GM19239 (cell line): Measurements from ENCODE around the gene CDK4.

Experiments
- DNase-seq: peaks from one replicate; pipeline ENCODE4 v3.0.0; 2011; ENCODE audit warnings: low spot score; ENCODE audit not compliant: insufficient read length
- FAIRE-seq: peaks from 2 replicates; lab custom pipeline; 2011; peaks lifted over from hg19 to GRCh38; lab: Jason Lieb, UNC

The CDK4 gene

DNA sequence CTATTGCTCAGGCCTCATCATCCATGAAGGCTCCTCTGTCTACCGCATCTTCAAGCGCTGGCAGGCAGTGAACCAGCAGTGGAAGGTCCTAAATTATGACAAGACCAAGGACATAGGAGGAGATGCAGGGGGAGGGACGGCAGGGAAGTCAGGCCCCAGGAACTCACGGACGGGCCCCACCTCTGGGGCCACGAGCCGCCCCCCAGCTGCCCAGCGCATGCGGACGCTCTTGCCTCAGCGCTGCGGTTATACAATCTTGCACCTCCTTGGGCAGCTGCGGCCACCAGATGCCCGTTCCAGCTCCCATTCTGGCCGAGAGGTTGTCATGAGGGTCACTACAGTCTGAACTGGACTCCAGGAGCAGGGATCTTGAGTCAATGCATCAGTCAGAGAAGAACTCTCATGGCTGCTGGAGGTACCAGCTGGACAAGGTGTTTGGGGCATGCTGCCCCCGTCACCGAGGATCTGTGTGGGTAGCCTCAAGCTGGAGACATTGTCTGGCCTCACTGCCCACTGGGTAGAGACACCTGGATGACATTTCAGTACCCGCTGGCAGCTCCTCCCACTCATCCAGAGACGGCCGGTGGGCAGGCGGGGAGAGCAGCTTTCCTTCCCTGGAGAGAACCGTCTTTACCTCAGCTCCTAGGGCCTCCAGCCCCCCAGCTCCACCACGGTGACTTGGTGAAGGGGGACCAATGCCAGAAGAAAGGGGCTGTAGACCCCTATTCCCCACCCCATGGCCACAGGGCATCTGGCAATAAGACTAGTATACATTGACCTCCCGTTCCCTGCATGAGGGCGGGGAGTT lies 6.6 kb upstream of the CDK4 start:
- DNase-seq: no peak
- no peak for FAIRE-seq

DNA sequence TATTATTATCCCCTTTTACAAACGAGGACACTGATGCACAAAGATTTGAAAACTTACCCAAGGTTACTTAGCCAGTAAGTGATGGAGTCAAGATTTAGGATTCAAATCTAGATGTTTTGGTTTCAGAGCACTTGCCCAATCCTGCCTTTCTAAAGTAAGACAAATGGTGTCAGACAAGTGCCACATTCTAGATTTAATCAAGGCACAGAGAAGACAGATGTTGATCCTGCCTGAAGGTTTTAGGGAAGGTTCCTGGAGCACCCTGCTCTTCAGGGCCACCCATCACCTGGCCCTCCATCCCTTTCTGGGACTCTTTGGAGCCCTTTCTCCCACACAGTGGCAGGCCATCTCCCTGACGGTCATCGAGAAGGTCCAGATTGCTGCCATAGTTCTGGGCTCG lies 5.7 kb upstream of the CDK4 start:
- no peak for DNase-seq
- FAIRE-seq: no peak

DNA sequence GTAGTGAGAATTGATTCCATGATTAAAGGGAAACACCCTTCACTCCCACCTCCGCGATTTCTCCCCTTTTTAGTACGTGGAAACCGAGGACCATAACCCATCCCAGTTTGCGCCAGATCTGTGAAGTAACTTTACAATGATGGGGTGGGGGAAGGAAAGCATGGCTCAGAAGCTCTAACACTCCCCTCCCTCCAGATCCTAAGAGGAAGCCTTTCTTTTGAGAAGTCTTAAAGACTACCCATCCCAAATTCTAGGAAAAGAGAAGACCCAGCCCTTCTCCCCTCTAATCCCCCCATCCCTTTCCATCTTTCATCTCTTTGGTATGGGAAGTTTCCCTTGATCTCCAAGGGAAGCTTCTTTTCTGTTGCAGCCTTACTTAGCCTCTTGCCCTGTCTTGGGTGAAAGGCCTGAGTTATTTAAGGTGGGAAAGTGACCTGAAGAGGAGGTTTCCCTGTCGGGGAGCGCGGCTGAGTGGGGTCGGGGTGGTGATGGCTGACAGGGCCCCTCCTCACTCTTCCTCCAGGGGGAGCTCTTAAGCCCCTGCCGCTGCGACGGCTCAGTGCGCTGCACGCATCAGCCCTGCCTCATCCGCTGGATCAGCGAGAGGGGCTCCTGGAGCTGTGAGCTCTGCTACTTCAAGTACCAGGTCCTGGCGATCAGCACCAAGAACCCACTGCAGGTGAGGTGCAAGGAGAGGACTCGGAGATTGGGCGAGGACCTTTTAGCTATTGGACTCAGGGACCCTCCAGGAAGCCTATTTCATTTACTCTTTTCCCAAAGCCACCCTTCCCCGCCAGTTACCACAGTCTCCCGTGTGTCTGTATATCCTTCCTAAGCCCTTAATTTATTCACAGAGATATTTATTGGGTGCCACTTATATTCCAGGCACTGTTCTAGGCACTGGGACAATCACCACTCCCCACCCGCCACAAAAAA lies 4.6 kb upstream of the CDK4 start:
- FAIRE-seq: peak; percentile 72

DNA sequence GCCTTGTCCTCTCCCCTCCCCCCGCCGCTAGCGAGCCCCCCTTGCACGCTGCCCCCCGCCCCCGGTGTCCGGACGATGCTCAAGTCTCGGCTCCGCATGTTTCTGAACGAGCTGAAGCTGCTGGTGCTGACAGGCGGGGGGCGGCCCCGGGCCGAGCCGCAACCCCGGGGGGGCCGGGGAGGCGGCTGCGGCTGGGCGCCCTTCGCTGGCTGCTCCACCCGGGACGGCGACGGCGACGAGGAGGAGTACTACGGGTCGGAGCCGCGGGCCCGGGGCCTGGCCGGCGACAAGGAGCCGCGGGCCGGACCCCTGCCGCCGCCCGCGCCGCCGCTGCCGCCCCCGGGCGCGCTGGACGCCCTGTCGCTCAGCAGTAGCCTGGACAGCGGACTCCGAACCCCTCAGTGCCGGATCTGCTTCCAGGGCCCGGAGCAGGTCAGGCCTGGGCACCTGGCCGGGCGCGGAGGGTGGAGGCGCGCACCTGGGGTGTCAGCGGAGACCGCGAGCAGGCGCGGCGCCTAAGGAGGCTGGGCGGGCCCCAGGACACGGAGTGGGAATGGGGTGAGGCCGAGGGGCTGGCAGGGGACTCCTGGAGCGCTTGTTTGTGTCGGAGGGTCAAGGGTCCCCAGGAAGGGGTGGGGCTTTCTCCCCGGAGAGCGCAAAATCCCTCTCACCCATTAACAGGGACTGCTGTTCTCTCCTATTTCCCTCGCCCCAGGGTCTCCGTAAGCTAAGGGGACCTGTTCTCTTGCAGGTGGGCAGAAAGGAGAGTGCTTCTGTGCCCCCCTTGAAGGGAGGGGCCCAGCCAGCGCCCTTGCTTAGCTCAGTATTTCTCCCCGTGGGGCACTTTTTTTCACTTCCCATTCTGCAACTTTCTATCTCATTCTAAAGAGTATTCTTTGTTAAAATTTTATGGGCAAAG lies 3.6 kb upstream of the CDK4 start:
- no peak for DNase-seq
- no peak for FAIRE-seq

More for the DNA sequence above, 4.6 kb upstream of the CDK4 start:
- peak; percentile 85 for DNase-seq

DNA sequence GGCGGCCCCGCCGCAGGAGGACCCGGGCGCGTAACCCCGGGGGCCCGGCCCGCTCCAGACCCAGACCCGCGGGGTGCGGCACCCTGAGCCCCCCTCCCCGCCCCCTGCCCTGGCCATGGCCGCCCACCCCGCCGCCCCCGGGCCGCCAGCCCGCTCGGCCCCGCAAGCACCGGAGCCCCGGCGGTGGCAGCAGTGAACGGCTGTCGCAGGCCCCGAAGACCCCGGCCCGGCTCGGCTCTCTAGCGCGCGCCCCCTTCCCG lies 3.0 kb upstream of the CDK4 start:
- no peak for FAIRE-seq
- DNase-seq: no peak

DNA sequence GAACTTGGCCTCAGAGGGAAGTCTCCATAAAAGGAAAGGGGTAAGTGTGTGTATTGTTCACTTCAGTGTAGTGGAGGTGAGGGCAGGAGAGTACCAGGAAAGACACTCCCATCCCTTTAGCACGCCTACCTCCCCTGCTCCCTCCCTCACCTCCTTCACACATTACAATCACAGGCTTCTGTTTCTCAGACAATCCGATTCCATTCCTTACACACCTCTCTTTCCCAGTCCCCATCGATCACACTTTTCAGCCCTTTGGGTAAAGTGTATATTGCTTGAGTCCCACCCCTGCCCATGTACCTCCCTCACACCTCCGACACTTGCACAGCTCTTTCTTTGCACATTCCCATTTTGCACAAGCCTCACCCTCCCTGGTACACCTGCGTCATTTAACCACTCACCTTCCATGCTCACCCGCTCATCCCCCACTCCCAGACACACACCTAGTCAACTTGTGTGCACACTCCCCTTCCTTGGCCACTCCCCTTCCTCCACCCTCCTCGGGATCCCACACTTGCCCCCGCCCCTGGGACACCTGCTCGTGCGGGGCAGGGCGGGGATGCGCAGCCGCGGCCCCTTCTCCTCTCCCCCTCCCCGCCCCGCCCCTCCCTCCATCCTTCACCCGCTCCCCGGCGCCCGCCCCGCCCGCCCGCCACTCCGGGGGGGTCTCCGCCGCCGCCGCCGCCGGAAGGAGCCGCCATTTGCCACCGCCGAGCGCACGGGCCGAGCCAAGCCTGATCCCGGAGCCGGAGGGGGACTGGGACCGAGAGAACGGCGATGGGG lies 2.5 kb upstream of the CDK4 start, which contains the start of gene MARCHF9:
Gene MARCHF9 (plus strand): TSS at position 693 of the 783 bp plus-strand sequence. CDS start 426 bp downstream, outside the sequence.
- DNase-seq (peak; percentile 82), FAIRE-seq (no peak)

DNA sequence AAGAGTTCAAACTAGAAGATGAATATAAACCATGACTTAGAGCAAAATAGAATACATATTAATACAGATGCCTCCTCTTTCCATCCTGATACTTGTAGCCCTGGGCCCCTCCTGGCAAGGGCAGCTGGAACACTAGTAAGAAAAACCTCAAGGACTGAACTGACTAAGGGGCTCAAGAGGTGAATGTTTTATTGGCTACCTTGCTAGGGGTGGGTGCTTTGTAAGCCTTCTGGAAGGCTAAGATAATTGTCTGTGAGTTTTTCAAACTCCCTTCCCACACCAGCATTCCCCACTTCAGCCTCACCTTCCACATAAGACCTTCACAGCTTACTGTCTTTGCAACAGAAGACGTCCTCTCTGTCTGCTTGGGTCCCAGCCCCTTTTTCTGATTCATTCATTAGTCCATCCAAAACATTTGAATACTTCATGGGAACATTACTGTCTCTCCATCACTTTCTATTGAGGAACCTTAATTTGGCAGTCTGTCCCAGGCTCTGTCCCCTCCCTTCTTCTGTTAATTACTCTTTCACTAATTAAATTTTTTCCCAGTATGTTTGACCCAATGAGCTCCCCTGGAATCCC lies 1.7 kb upstream of the CDK4 start:
- FAIRE-seq: no peak
- DNase-seq: no peak

DNA sequence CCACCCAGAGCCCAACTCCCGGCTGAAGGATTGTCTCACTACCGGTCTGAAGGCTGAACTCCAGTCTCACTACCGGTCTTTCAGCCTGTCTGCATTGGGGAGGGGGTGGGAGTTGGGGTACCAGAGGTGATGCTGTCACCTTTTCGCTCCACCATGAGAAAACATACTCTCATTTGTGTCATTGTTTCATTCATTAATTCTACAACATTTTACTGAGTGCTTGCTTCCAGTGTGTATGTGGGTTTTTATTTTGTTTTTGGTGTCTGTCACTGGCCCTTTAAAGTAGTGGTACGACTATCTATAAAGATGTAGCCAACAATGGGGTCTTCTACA lies 524 bp upstream of the CDK4 start:
- FAIRE-seq (no peak), DNase-seq (no peak)

DNA sequence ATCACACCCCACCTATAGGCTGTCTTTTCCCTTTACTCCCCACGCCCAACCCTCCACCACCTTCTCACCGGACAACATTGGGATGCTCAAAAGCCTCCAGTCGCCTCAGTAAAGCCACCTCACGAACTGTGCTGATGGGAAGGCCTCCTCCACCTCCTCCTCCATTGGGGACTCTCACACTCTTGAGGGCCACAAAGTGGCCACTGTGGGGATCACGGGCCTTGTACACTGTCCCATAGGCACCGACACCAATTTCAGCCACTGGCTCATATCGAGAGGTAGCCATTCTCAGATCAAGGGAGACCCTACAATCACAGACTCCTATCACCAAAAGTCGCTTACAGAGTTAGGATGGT lies 700 bp downstream of the CDK4 start:
- FAIRE-seq: peak; percentile 18
- no peak for DNase-seq

DNA sequence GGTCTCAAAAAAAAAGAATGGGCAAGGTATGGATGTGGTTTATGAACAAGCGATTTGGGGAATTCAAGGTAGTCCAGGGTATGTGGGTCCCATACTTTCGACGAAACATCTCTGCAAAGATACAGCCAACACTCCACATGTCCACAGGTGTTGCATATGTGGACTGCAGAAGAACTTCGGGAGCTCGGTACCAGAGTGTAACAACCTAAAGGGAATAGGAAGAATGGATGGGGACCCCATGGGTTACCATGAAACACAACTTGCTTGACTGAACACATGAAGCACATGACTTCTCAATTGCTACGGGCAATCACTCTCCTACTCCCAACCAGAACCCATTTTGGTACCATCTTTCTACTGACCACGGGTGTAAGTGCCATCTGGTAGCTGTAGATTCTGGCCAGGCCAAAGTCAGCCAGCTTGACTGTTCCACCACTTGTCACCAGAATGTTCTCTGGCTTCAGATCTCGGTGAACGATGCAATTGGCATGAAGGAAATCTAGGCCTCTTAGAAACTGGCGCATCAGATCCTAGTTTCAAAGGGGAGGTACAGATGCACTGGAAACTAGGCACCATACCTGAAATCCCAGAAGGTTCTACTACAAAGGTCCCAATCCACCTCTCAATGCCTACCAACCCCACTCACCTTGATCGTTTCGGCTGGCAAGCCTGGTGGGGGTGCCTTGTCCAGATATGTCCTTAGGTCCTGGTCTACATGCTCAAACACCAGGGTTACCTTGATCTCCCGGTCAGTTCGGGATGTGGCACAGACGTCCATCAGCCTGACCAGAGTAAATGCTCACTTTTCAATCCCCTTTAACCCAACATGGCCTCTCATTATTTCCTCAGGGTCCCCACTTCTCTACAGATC lies 1.3 kb downstream of the CDK4 start:
- FAIRE-seq (no peak), DNase-seq (no peak)

DNA sequence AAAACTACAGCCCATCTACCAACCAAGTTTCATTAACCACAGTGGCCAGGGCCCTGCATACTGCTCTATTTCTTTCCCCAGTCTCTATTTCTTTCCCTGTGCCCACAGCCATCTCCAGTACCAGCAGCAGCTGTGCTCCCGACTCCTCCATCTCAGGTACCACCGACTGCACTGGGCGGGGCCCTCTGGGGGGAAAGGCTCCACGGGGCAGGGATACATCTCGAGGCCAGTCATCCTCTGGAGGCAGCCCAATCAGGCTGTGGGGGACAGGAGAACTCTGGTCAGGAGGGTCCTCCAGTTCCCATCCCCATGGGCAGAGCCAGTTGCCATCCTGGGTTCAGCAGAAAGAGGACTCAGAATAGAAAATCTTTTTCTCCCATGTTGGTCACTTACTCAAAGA lies 3.0 kb downstream of the CDK4 start:
- no peak for FAIRE-seq
- DNase-seq: no peak

DNA sequence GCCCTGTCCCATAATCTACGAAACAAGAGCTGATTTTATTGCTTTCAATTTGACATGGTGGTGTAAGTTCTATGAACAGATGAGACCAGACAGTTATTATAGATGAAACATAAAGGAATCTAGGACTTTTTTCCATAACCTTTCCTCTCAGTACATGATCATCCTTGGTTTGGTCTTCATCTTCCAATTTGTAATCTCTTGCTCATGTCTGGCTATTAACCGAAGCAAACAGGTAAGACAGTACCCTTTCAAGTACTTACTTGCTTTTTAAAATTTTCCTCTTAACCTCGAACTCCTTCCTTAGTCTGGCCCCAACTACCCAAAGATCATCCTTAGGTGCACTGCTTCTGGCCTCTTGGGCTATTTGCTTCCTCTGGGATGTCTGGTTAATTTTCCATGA lies 6.1 kb downstream of the CDK4 start:
- FAIRE-seq: no peak
- no peak for DNase-seq

DNA sequence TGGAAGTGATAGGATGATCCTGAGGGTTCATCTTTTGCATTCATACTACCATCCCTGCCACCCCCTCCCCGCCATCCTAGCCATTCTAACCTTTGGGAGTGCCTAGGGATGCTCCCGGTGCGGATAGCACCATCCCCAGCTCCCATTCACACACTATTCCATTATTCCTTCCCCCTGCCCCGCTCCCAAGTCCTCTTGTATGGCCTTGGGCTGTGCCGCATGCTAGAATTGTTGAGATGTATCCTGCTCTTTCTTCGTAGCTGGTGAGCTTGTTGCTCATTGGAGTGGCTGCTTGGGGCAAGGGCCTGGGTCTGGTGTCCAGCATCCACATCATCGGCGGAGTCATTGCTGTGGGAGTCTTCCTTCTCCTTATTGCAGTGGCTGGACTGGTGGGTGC lies 6.6 kb downstream of the CDK4 start:
- FAIRE-seq (no peak), DNase-seq (no peak)

DNA sequence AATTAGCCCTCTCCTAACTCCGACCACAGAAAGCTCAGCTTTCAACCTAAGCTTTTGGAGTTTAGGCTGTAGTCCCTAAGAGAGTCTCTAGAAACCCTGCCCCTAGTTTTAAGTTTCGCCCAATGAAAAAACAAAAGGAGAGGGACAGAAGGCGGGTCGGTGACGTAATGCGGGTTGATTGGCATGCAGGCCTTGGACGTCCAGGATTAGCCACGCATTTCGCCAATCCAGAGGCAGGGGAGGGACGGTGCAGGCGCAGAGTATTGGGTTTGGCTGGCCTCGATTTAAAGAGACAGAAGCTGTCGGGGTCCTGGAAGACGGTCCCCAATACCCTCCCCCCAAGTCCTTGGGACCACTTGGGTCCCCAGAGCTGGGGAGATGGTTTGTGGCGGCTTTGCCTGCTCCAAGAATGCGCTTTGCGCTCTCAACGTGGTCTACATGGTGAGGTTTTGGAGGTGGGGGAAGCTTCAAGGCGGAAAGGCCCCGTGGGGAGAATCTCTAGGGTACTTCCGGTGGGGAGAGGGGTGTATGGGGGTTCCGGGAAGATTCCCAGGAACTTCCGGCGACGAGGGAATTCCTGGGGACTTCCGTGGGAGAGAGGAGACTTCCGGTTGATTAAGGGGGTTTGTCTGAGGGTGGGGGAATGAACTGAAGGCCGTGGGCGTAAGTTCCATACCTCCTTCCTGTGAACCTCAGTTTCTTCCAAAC lies 7.2 kb downstream of the CDK4 start, which contains the start of gene TSPAN31:
Gene TSPAN31 (plus strand): TSS at position 263 of the 708 bp plus-strand sequence. CDS start 116 bp downstream, at position 379.
- peak; percentile 96 for FAIRE-seq

DNA sequence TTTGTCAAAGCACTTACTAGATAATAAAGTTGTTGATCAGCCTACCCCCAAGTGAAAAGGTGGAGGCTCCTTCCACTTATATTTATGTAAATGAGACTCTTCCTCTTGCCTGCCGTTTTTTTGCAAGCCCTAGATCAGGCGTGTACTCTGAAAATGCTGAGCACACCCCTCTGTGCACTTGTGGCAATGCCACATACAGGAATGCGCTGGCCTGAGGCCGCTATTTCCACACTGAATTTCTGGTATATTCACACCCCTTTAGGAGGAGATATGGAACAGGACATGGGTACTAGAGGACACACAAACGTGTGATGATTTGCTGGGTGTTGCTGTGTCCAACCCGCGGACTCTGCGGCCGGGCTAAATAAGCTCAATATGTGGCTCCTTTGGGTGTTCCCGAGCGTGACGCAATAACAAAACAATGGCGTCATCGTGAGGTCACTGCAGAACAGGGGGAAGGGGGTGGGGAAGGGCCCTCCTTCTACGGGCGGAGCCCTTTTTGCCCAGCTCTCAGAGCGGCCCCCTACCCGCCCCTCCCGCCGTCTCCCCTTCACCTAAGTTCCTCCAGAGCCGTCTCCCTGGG lies 7.8 kb downstream of the CDK4 start:
- FAIRE-seq (no peak), DNase-seq (no peak)

More for the DNA sequence above, 7.2 kb downstream of the CDK4 start, which contains the start of gene TSPAN31:
- peak; percentile 80 for DNase-seq

DNA sequence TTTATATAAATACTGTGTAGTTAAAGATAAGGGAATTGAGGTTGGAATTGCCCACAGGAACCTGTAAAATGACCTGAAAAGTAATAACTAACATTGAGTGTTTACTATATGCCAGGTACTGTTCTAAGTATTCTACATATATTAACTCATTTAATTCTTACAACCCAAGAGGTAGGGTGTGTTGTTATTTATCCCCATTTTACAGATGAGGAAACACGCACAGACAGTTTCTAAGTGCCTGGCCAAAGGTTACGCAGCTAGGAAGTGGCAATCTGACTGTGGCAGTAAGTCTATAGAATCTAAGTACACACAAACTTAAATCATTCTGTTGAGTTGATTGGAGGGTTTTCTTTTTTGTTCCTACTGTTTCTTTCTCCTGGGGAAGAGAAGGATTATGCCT lies 8.3 kb downstream of the CDK4 start:
- FAIRE-seq: no peak
- no peak for DNase-seq
